Airway epithelial cell (primary cell): ENCODE measurements around the gene HSPBAP1. TPM values are rescaled to one million over a fixed set of nuclear protein-coding genes. Genes with fewer than 3 reads are reported as not detected.

ENCODE experiments used
- total RNA-seq: library from RNA; depleted of rRNA; stranded (reverse); fragments of >200 nt; gene quantifications from 2 replicates; pipeline ENCODE4 v1.2.3, GENCODE V29; 2015

HSPBAP1 gene, protein sequence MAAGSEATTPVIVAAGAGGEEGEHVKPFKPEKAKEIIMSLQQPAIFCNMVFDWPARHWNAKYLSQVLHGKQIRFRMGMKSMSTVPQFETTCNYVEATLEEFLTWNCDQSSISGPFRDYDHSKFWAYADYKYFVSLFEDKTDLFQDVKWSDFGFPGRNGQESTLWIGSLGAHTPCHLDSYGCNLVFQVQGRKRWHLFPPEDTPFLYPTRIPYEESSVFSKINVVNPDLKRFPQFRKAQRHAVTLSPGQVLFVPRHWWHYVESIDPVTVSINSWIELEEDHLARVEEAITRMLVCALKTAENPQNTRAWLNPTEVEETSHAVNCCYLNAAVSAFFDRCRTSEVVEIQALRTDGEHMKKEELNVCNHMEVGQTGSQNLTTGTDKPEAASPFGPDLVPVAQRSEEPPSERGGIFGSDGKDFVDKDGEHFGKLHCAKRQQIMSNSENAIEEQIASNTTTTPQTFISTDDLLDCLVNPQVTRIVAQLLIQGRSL
- 1.9 and 3.1 TPM in 2 replicates for total RNA-seq

DNA sequence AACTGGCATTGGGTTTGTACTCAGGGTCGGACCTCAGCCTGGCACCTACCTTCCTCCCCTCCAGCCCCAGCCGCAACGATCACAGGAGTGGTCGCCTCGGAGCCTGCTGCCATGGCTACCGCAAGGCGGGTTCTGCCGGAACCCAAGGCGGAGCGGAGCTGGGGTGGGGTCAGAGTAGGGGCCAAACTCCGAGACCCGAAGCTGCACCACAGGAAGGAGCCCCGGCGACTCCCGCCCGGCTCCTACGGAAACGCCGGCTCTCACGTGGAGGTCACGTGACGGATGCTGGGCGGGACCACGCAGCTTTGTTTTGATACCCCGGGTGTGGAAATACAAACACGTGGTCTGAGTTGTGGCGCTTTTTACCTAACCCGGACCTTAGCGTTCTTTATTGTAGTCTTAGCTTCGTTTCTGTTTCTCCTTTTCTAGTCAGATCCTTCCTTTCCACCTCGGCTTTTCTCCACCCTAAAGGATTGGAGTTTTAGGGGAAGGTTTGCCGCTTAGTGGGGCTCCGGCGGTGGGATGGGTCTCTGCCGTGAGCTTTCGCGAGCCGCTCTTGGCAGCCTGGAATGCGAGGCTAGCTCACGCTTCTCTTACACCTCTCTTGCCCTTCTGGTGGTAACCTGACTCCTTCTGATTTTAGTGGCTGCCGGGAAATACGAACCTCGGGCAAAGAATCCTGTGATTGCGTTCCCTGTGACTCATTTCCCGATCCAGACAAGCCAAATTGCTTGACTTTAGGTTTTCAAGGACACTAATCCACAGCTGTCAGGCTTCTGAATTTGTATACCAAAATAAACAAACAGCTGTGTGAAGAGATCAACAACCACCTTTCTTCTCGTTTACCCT, at the start of gene HSPBAP1:
Gene HSPBAP1, minus strand, starts transcription at position 264 of the 849 bp plus-strand sequence. Its CDS starts 151 bp downstream, at position 113.

DNA sequence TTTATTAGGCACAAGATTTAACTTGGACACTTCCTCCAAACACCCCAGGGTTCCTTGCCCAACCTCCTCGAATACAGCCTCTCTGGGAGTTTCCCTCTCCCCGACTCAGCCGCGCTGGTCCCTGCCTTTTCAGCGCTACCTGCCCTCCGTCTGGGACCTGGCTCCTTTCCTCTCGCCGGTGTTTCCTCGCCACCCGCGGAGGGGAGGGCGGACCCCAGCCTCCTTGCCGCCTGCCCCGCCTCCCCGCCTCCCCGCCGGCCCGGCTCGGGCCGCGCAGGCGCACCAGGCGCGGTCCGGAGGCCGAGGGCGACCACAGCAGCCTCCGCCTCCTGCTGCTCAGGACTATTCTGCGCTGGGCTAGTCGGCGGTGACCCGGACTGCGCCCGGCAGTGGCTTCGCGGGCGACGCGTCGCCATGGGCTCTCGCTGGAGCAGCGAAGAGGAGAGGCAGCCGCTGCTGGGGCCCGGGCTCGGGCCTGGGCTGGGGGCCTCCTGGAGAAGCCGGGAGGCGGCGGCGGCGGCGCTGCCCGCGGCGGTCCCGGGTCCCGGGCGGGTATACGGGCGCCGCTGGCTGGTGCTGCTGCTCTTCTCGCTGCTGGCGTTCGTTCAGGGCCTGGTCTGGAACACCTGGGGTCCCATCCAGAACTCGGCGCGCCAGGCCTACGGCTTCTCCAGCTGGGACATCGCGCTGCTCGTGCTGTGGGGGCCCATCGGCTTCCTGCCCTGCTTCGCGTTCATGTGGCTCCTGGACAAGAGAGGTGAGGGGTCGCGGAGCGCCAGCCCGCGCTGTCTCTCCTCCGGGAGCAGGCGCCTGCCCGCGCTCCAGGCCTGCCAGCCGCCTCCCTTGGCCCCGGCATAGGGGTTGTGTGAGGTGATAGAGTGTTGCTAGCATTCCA, 1.4 kb upstream of the HSPBAP1 start, which contains the start of gene SLC49A4:
Gene SLC49A4, plus strand, starts transcription at position 291 of the 895 bp plus-strand sequence. Its CDS starts 124 bp downstream, at position 415.

Other genes starting within 250 kb of the HSPBAP1 start
- gene PARP9, start 229.5 kb downstream of the HSPBAP1 start, total RNA-seq: 7.4 and 7.5 TPM in 2 replicates
- gene DTX3L, start 229.5 kb downstream of the HSPBAP1 start, total RNA-seq: 5.2 and 7.5 TPM in 2 replicates
- 0.07 and 0.19 TPM in 2 replicates for gene PARP15, start 216.2 kb downstream of the HSPBAP1 start, total RNA-seq
- gene PARP14, start 113.0 kb downstream of the HSPBAP1 start, total RNA-seq: 6.7 and 8.7 TPM in 2 replicates
- 13.3 and 14.0 TPM in 2 replicates for gene SLC49A4, start 1.2 kb upstream of the HSPBAP1 start, total RNA-seq
- 0.14 and 0.37 TPM in 2 replicates for gene SEMA5B, start 233.9 kb upstream of the HSPBAP1 start, total RNA-seq